Superior temporal gyrus (tissue), 1 donor: ENCODE results near the gene CRTC1.

Source experiments
- DNase-seq: peaks from one replicate; pipeline ENCODE4 v3.0.0-alpha.2; 2016; ENCODE audit errors: extremely low spot score

Gene CRTC1

DNA sequence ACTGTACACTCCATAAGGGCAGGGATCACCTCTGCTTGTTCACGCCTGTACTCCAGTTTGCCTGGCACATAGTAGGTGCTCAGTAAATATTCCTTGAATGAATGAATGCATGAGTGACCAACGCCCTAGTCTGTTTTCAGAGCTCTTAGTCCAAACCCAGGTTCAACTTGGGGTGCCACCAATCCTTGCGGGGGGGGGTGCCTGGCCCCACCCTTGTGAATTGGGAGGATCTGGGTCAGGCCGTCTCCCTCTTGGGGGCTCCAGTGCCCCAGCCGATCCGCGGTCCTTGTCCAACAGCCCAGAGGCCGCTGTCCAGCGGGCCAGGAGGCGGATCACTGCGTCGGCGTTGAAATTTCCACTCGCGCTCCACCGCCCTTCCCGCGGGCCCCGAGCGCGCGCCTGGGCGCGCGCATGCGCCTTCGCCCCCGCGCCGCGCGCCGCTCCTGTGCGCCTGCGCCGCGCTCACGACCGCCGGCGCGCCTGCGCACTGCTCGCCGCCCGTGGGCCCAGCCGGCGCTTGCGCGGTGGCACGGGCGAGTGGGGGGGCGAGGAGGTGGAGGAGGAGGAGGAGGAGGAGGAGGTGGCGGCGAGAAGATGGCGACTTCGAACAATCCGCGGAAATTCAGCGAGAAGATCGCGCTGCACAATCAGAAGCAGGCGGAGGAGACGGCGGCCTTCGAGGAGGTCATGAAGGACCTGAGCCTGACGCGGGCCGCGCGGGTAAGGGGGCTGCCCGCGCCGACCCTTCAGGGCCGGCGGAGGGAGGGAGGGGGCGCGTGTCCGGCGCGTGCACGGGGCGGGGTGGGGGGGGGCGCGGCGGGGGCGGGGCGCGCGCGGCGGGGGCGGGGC, at the start of gene CRTC1:
TSS of gene CRTC1 (plus strand) at position 572 of the 849 bp plus-strand sequence. CDS start at position 595, 23 bp downstream.
- peak; percentile 66 for DNase-seq

DNA sequence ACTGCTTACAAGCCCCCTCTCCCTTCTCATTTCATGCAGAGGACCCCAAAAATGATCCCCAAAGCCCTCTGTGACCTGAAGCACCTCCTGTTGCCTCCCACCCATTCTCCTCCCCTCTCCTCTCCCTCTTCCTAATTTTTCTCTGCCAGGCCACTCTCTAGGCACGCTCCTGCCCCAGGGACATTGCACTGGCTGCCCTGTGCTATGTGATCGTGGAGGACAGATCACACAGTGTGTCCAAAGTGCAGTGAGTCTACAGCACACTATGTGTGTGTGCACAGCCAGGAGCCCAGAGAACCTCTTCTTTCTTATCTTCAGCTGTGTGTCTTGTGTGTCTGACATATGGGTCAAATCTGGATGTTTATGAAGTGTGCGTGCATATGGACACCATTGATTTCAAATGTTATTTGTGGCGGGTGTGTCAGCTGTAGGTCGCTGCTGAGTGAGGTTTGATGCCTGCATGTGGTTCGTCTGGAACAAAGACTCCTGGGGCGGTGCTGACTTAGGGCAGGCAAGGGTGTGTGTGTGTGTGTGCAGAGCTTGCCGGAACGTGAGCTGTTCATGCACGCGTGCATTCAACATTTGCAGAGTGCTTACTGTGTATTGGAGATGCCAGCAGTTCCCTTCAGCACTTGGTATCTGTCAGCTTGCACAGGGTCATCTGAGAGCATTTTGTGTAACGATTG, 48.7 kb upstream of the CRTC1 start:
- no peak for DNase-seq

DNA sequence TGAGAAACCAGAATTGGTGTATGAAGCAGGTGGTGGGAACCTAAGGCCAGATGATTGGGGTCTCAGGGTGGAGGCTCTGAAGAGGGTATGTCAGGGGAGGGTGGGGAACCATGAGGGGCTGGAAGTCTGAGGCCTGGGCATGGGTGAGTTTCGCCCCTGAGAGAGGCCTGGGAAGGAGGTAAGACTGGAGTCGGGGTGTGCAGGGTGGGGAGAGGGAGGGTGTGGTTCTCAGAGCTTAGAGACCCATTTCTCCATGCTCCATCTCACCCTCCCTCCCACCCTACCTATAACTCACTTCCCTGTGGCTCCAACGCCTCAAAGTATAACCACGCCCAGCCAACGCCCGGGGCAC, 47.7 kb upstream of the CRTC1 start:
- no peak for DNase-seq

DNA sequence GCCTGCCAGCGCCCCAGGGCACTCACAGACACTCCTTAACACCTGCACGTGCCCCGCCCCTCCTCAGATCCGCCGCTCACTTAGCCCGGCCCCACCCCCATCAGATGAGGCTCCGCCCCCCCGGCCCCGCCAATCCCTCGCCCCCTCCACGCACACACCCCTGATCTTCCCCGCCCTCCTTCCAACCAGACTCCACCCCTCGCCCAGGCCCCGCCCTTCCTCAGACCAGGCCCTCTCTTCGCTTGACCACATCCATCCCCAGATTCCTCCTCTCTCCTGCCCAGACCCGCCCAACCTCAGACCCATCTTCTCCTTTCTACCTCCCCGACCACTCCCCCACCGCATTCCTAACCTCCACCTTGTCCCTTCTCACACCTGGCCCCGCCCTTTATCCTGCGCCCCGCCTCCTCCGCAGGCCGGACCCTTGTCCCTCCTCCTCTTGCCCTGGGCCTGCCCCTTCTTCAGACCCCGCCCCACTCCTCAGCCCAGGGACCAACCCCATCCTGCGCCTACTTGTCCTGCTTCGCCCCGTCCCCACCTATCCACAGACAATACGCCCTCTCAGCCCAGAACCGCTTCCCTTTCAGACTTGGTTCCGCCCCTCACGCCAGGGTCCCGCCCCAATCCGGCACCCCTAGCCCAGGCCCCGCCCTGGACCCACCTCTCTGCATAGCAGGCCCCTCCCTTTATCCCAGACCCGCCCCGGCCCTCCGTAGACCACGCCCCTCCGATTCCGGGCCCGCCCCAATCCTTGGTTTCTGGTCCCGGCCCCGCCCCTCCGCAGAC, 47.1 kb upstream of the CRTC1 start:
- DNase-seq = peak; percentile 90

GRCh38 chr19:18636969-18637629, 46.4 kb upstream of the CRTC1 start, which contains the start of gene KLHL26:
Gene KLHL26, plus strand, starts transcription at chr19:18637028. Its CDS starts 27 bp downstream, at chr19:18637055.
- no peak for DNase-seq

- DNase-seq = no peak
These were observed 45.5 kb upstream of the CRTC1 start for GRCh38 chr19:18637673-18638630.

GRCh38 chr19:18639706-18640243, 43.7 kb upstream of the CRTC1 start:
- DNase-seq = no peak

GRCh38 chr19:18644196-18645034, 39.1 kb upstream of the CRTC1 start:
- DNase-seq = peak; percentile 47

DNA sequence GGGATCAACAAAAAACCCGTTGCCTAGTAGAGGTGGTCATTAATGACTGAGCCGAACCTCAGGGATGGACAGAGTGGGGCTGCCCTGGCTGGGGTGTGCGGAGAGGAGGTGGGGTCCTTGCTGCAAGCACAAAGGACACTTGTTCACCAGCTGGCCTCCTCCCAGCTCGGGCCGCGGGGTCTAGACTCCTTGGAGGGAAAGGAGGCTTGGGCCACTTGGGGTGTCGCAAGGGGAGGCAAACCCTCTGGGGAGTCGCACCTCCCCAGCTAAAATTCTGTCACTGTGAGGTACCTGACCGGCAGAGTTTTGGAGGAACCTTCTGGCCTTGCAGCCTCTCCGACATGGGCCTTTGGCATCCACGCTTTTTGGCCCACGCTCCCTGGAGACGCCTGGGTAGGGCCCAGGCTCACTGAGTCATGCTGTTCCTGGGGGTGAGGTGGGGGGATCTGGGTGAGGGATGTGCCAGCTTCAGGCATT, 38.4 kb upstream of the CRTC1 start:
- DNase-seq = peak; percentile 51

DNA sequence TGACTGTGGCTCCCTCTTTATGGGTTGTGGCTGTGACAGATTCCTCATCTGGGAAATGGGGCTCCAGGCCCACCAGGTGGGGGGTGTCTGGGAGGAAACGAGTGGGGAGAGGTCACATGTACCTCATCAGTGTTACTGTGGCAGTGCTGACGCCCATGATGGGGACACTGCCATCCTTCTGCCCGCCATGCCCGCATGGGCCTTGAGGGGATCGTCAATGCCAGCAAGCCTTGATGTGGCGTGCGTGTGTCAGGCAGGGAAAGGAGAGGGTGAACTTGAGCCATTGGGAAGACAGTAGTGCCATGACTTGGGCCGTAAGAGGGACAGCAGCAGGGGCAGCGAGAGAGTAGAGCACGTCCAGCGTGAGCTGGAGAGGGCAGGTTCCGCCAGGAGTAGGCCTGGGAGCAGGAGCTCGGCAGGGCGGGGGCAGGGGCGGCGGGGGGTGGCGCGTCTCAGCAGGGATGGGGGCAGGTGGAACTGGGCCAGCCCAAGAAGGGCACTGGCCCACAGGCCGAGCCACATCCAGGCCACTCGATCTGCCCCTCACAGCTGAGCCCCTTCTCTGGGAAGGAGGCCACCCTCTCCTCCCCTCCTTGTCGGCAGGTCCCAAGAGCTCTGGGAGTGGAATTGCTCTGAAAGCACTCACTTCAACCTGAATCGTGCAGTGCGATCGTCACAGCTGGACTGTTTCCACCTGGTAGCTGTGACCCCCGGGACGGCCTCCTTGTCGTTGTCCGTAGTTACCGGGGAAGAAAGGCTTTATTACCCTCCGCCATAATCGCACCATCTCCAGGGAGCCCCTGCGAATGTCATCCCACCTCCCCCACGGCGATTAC, 36.7 kb upstream of the CRTC1 start:
- DNase-seq = no peak

DNA sequence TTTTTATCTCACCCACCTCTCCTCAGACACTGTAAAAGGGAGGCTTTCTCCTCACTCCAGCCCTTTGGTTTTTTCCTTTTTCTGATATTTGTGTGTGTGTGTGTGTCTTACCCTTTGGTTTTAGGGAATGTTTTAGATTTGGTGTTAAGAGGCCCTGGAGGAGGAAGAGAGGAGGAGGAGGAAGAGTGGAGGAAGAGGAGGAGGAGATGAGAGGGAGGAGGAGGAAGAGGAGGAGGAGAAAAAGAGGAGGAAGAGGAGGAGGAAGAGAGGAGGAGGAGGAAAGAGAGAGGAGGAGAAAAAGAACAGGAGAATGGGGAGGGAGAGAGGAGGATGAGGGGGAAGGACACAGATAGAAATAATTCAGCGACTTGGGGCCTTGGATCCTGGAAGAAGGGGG, 36.1 kb upstream of the CRTC1 start:
- no peak for DNase-seq

DNA sequence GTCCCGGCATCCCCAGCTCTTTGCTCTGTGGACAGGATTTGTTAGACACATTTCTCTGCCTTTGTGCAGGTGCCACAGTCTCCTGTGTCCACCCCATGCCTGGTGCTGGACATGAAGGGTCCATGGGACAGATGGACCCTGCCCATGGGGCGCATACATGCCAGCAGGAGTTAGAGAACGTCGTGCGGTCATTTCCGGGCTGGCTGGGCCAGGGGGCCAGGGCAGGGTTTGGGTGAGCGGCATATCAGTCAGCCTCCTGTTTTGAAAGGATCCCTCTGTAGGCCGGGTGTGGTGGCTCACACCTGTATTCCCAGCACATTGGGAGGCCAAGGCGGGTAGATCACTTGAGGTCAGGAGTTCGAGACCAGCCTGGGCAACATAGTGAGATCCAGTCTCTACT, 35.7 kb upstream of the CRTC1 start:
- DNase-seq = no peak

GRCh38 chr19:18648973-18649315, 34.5 kb upstream of the CRTC1 start:
- no peak for DNase-seq

GRCh38 chr19:18649371-18650020, 34.0 kb upstream of the CRTC1 start:
- DNase-seq = no peak

- DNase-seq = no peak
These were observed 33.5 kb upstream of the CRTC1 start for GRCh38 chr19:18650021-18650390.

DNA sequence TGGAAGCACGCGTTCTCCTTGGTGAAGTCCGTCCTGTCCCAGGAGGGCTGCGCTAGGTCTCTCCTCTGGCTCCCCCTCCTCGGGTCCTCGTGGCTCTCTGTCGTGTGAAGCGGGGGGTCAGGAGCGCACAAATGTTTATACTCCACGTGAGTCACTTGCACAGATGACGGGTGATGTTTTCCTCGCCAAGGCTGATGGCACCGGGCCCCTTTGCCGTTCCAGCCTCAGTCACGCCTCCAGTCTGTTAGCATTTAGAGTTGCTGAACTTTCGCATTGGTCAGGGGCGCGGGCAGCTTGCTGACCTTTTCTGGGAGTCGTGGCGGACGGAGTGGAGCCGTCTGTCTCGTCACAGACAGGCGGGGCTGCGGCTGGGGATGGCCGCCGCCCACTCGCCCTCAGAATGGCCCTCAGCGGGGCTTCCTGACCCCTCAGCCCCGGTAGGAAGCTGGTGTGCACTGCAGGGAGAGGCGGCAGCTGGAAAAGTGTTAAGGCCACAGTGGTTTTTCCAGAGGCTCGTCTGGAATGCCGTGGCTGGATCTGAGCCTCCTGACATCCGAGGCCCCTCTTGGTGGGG, 32.9 kb upstream of the CRTC1 start:
- no peak for DNase-seq

GRCh38 chr19:18651300-18651699, 32.2 kb upstream of the CRTC1 start:
- DNase-seq = no peak

DNA sequence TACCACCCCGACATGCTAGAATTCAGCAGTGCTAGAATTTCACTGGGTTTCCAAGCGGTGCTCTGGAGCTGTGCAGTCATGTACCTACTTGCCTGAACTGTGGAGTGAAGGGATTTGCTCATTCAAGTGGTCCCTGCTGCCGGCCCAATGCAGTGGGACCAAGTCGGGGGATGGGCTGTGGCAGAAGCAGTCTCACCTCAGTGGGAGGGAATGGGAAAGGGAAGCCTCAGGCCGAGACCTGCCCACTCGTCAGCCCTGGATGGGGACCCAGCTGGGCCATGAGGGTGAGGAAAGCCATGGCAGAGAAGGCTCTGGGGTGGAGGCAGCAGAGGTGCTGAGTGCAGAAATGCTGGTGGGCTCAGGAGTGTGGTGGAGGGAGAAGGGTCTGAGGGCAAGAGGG, 31.7 kb upstream of the CRTC1 start:
- no peak for DNase-seq
